Measurements from ENCODE around the gene TSTD1.
"Not testable (repeated sequence)": the region's sequence is repeated elsewhere in the genome, so short reads cannot be mapped to it uniquely, and the experiment has no call there.

TSTD1 gene

GRCh38 chr1:160993544-160994193 is 45.1 kb downstream of the TSTD1 start:
- no peak for TF ChIP-seq POLR2A (IDR thresholded peaks at IDR 0.05; ENCODE audit: low read depth, low read length)
- TF ChIP-seq POLR2AphosphoS5 (IDR thresholded peaks at IDR 0.05; ENCODE audit: low read depth, low read length) = no peak
- no peak for TF ChIP-seq TAF1 (IDR thresholded peaks at IDR 0.05; ENCODE audit: borderline replicate concordance, low read depth, low read length)
- no peak for FAIRE-seq
- no peak for DNase-seq (ENCODE audit: insufficient read length)

- DNase-seq (ENCODE audit: insufficient read length); FAIRE-seq: not testable (repeated sequence)
These were observed 46.7 kb downstream of the TSTD1 start for GRCh38 chr1:160992036-160992435.

All from GM12892 (cell line).